Mononuclear cell (primary cell): Measurements from ENCODE around the gene PGAP6. TPM values are rescaled to one million over a fixed set of nuclear protein-coding genes. Genes with fewer than 3 reads are reported as not detected.
"Not testable (repeated sequence)": the region's sequence is repeated elsewhere in the genome, so short reads cannot be mapped to it uniquely, and the experiment has no call there.

Source experiments
- H3K27me3 ChIP-seq: 2 replicates; pipeline ENCODE4 v1.6.0; 2011; ENCODE audit warnings: low read length, control low read depth; ENCODE audit not compliant: insufficient read depth
- H3K4me1 ChIP-seq: 2 replicates; pipeline ENCODE4 v1.5.1; 2011; ENCODE audit warnings: mild to moderate bottlenecking, low read length, control low read depth; ENCODE audit not compliant: insufficient read depth
- H3K4me3 ChIP-seq: 2 replicates; pipeline ENCODE4 v1.5.1; 2011; ENCODE audit warnings: mild to moderate bottlenecking, low read length, moderate library complexity
- H3K9me3 ChIP-seq: 2 replicates; pipeline ENCODE4 v1.5.1; 2011; ENCODE audit warnings: low read depth, mild to moderate bottlenecking, control low read depth, low read length
- total RNA-seq: library from RNA; depleted of rRNA; stranded (reverse); fragments of >200 nt; gene quantifications from one replicate; pipeline ENCODE4 v1.2.3, GENCODE V29; 2012

The PGAP6 gene
- total RNA-seq, 1 donor: 24.8 TPM

GRCh38 chr16:341095-341973 is 40.4 kb downstream of the PGAP6 start:
- not testable (repeated sequence) for H3K27me3 ChIP-seq, H3K4me3 ChIP-seq, H3K9me3 ChIP-seq
- peaks cover 71% of the 10 kb centered on the region for H3K4me1 ChIP-seq

- Histone ChIP-seq H3K4me1 (peaks cover 75% of the 10 kb centered on the region), H3K27me3 (no peaks in the 10 kb centered on the region), H3K4me3 (no peak overlapping the region), H3K9me3 (no peaks in the 10 kb centered on the region)
These were observed 41.2 kb downstream of the PGAP6 start for GRCh38 chr16:340370-341091.

- Histone ChIP-seq H3K9me3 (no peaks in the 10 kb centered on the region), H3K27me3 (no peaks in the 10 kb centered on the region), H3K4me1 (peaks cover 81% of the 10 kb centered on the region), H3K4me3 (no peak overlapping the region)
These were observed 42.1 kb downstream of the PGAP6 start for GRCh38 chr16:339680-340079.

GRCh38 chr16:337975-338575 is 43.7 kb downstream of the PGAP6 start:
- Histone ChIP-seq H3K9me3 (no peaks in the 10 kb centered on the region), H3K27me3 (no peaks in the 10 kb centered on the region), H3K4me1 (peaks cover 86% of the 10 kb centered on the region), H3K4me3 (no peak overlapping the region)

- Histone ChIP-seq H3K27me3 (no peaks in the 10 kb centered on the region), H3K9me3 (no peaks in the 10 kb centered on the region), H3K4me1 (peaks cover 80% of the 10 kb centered on the region), H3K4me3 (no peak overlapping the region)
These were observed 44.3 kb downstream of the PGAP6 start for GRCh38 chr16:337437-337836.

- Histone ChIP-seq H3K27me3 (no peaks in the 10 kb centered on the region), H3K4me1 (peaks cover 83% of the 10 kb centered on the region), H3K9me3 (no peaks in the 10 kb centered on the region), H3K4me3 (no peak overlapping the region)
These were observed 45.5 kb downstream of the PGAP6 start for GRCh38 chr16:336269-336668.

GRCh38 chr16:334861-335632 is 46.7 kb downstream of the PGAP6 start:
- not testable (repeated sequence) for H3K4me3 ChIP-seq, H3K9me3 ChIP-seq, H3K27me3 ChIP-seq
- peaks cover 79% of the 10 kb centered on the region for H3K4me1 ChIP-seq

- peaks cover 76% of the 10 kb centered on the region for H3K4me1 ChIP-seq
- not testable (repeated sequence) for H3K4me3 ChIP-seq, H3K9me3 ChIP-seq, H3K27me3 ChIP-seq
These were observed 47.5 kb downstream of the PGAP6 start for GRCh38 chr16:334164-334832.

GRCh38 chr16:333406-334094 is 48.2 kb downstream of the PGAP6 start:
- H3K9me3 ChIP-seq: no peaks in the 10 kb centered on the region
- peaks cover 73% of the 10 kb centered on the region for H3K4me1 ChIP-seq
- H3K4me3 ChIP-seq: no peak overlapping the region
- no peaks in the 10 kb centered on the region for H3K27me3 ChIP-seq

GRCh38 chr16:331181-331814 is 50.5 kb downstream of the PGAP6 start:
- not testable (repeated sequence) for H3K4me3 ChIP-seq, H3K9me3 ChIP-seq, H3K27me3 ChIP-seq
- H3K4me1 ChIP-seq: peaks cover 75% of the 10 kb centered on the region

GRCh38 chr16:330741-331140 is 51.0 kb downstream of the PGAP6 start:
- Histone ChIP-seq H3K9me3 (no peaks in the 10 kb centered on the region), H3K4me3 (no peak overlapping the region), H3K27me3 (no peaks in the 10 kb centered on the region), H3K4me1 (peaks cover 75% of the 10 kb centered on the region)

- Histone ChIP-seq H3K4me3 (peak overlapping the region; percentile 30), H3K27me3 (no peaks in the 10 kb centered on the region), H3K9me3 (no peaks in the 10 kb centered on the region), H3K4me1 (peaks cover 76% of the 10 kb centered on the region)
These were observed 56.2 kb downstream of the PGAP6 start for GRCh38 chr16:325375-326145.
